Esophagus squamous epithelium (tissue), 5 donors: ENCODE measurements around the gene SVOPL. TPM values are rescaled to one million over a fixed set of nuclear protein-coding genes. Genes with fewer than 3 reads are reported as not detected.

Source experiments
- DNase-seq: peaks from one replicate; lab custom pipeline; 2025; lab: John Stamatoyannopoulos, UW
- H3K27ac ChIP-seq, 4 donors: fragments of 200-600 bp; sonication (generic); one replicate each; pipeline ENCODE4 v1.5.1; 2016 to 2019; ENCODE audit warnings: mild to moderate bottlenecking in 1 of 4
- H3K27me3 ChIP-seq, 4 donors: fragments of 200-600 bp; sonication (generic); 1 replicate in 3 of 4; 2 replicates in 1 of 4; pipeline versions ENCODE4 v1.5.1 to v1.6.0; 2017 to 2021; ENCODE audit warnings: antibody characterized with exemption in 1 of 4
- H3K36me3 ChIP-seq, 3 donors: fragments of 200-600 bp; sonication (generic); one replicate each; pipeline ENCODE4 v1.5.1; 2016 to 2019
- H3K4me1 ChIP-seq, 3 donors: fragments of 200-600 bp; sonication (generic); one replicate each; pipeline ENCODE4 v1.5.1; 2017 to 2019
- H3K4me3 ChIP-seq, 4 donors: fragments of 200-600 bp; sonication (generic); 1 replicate in 3 of 4; 2 replicates in 1 of 4; pipeline ENCODE4 v1.5.1; 2016 to 2019; ENCODE audit warnings: mild to moderate bottlenecking in 2 of 4, moderate library complexity in 1 of 4
- H3K9me3 ChIP-seq, 3 donors: fragments of 200-600 bp; sonication (generic); one replicate each; pipeline ENCODE4 v1.5.1; 2016 to 2019
- POLR2A ChIP-seq, 4 donors: fragments of 450-650 bp; IDR thresholded peaks; one replicate each; pipeline ENCODE4 v1.6.1; 2017; ENCODE audit warnings: antibody characterized with exemption in 4 of 4, mild to moderate bottlenecking in 4 of 4, moderate library complexity in 3 of 4
- WGBS, 2 donors: methylation state at CpG; one replicate each; pipeline ENCODE4 v1.1.5; 2018; 5-methylcytosine and 5-hydroxymethylcytosine counted together
- intact Hi-C: fragments of 100-400 bp; cut with DNase I; formaldehyde crosslinking; loops from one replicate; pipeline ENCODE4 v1.15.0; 2022
- total RNA-seq, 4 donors: library from RNA; depleted of rRNA; stranded (reverse); fragments of >200 nt; gene quantifications; one replicate each; pipeline ENCODE4 v1.1.0, GENCODE V29; 2016
- TF ChIP-seq, protein P1 (sequence below), 6 experiments: fragments of 450-650 bp in 4 of 6; fragments of 200-600 bp in 2 of 6; sonication (generic) in 2 of 6; IDR thresholded peaks; one replicate each; pipeline ENCODE4 v1.5.1; 2016 to 2019; ENCODE audit warnings: antibody characterized with exemption in 6 of 6, mild to moderate bottlenecking in 4 of 6, moderate library complexity in 4 of 6
- donor health status: DM: yes; HTN: yes; CAD: no.

Gene SVOPL
- total RNA-seq, 4 donors from 2014 or later: 0.18 TPM; not detected in 3

DNA sequence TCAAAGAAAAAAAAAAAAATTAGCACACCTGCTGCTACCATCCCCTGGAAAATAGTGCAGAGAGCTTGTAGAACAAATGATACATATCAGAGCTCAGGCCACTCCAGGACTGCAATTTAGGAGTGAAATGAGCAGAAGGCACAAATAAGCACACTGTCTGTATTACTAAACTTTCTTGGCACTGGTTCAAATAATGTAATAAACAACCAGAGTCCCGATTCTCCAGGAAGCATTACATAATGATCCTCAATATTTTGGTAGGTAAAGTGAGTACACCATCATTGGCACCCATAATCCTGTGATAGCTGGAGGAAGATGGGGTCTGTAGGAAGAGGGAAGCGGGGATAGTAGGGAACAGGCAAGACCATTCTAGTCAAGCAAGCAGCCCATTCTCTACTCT, 74.3 kb downstream of the SVOPL start:
- H3K9me3 ChIP-seq: no peaks in the 10 kb centered on the region
- 53 to 56% methylated on average over 2 of the region's 2 CpGs for WGBS, 2 donors
- no peaks in the 10 kb centered on the region for H3K4me1 ChIP-seq
- no peak overlapping the region for H3K27ac ChIP-seq
- no peak for DNase-seq
- TF ChIP-seq, protein P1, sequence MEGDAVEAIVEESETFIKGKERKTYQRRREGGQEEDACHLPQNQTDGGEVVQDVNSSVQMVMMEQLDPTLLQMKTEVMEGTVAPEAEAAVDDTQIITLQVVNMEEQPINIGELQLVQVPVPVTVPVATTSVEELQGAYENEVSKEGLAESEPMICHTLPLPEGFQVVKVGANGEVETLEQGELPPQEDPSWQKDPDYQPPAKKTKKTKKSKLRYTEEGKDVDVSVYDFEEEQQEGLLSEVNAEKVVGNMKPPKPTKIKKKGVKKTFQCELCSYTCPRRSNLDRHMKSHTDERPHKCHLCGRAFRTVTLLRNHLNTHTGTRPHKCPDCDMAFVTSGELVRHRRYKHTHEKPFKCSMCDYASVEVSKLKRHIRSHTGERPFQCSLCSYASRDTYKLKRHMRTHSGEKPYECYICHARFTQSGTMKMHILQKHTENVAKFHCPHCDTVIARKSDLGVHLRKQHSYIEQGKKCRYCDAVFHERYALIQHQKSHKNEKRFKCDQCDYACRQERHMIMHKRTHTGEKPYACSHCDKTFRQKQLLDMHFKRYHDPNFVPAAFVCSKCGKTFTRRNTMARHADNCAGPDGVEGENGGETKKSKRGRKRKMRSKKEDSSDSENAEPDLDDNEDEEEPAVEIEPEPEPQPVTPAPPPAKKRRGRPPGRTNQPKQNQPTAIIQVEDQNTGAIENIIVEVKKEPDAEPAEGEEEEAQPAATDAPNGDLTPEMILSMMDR (IDR thresholded peaks at IDR 0.05): no peak
- no peak for TF ChIP-seq POLR2A (IDR thresholded peaks at IDR 0.05)
- no peaks in the 10 kb centered on the region for H3K27me3 ChIP-seq
- H3K36me3 ChIP-seq: no peaks in the 10 kb centered on the region
- no peak overlapping the region for H3K4me3 ChIP-seq
- intact Hi-C loops: no loop called here

DNA sequence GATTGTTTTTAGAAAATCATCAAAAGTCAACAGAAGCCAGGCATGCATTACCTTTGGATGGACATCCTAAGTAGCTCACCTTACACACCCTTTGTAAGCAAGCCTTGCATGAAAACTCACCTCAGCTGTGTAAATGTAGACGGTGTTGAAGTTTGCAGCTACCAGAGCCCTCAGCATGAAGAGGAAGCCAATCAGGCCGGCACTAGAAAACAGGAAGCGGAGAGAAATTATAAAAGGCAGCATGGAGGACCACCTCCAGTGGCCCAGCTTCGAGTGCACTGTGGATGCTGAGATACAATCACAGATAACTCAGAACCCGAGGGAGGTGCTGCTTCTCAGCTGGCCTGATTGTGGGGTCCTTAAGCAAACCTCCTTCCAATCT, 75.3 kb downstream of the SVOPL start:
- Histone ChIP-seq H3K4me3 (no peak overlapping the region), H3K27ac (no peak overlapping the region), H3K9me3 (no peaks in the 10 kb centered on the region), H3K36me3 (no peaks in the 10 kb centered on the region), H3K4me1 (no peaks in the 10 kb centered on the region), H3K27me3 (no peaks in the 10 kb centered on the region)
- 25 to 41% methylated on average over 3 to 5 of the region's 5 CpGs for WGBS, 2 donors
- no peak for DNase-seq
- intact Hi-C loops: no loop called here
- no peak for TF ChIP-seq POLR2A (IDR thresholded peaks at IDR 0.05)
- TF ChIP-seq, protein P1 (IDR thresholded peaks at IDR 0.05): no peak

DNA sequence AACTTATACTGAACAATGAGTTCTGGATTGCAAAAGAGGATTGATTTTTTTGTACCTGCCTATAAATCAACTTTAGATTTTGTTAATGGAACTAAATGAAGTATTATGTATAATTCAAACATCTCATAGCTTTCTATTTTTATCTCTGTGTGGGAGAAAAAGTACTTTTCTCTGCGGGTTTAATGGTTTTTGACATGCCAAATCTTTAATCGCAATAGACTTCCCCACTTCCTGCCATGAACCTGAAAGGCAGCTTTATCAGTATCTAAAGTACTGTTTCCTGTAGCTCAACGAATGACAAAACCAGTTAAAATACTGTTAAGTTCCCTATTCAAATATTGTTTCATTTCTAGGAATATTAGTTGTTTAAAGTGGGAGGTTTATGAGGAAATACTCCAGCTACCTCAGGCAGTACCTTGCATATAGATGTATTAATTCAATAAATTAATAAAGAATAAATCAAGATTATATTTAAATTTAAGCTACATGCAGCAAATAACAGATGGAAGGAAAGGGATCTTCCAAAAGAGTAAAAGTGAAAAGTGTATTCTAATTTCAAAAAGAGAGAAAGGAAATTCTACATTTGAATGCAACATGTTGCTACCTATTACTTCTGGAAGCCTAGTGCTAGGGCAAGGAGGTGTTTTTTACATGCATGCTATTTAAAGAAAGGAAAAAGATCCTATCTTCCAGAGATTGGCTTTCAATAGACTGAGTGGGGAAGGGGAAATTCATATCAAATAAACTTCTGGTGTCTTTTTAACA, 75.9 kb downstream of the SVOPL start:
- Histone ChIP-seq H3K9me3 (no peaks in the 10 kb centered on the region), H3K27ac (no peak overlapping the region), H3K27me3 (no peaks in the 10 kb centered on the region), H3K36me3 (no peaks in the 10 kb centered on the region), H3K4me3 (no peak overlapping the region), H3K4me1 (no peaks in the 10 kb centered on the region)
- TF ChIP-seq, protein P1 (IDR thresholded peaks at IDR 0.05): no peak
- TF ChIP-seq POLR2A (IDR thresholded peaks at IDR 0.05): no peak
- DNase-seq: no peak
- intact Hi-C loops: no loop called here
- 17 to 21% methylated on average over 3 of the region's 3 CpGs for WGBS, 2 donors

DNA sequence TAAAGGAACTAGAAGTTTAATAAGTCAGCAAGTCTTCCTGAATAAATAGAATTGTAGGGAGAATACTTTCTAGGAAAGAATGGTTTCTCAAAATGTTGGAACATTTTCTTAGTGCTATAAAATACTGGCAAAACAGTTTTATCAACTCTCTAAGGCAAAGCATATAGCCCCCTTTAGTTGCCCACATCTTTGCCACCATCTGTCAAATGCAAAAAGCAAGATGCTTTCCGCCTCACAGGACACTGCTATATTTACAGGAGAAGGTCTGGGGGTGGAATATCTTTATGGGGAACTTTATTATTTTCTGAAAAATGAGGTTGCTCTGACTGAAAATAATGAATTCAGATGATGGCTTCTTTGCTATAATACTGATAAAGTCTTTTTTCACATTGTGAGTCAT, 78.3 kb downstream of the SVOPL start:
- H3K4me1 ChIP-seq: no peaks in the 10 kb centered on the region
- no peak for DNase-seq
- H3K27ac ChIP-seq: no peak overlapping the region
- 76 to 86% methylated on average over 1 of the region's 1 CpG for WGBS, 2 donors
- TF ChIP-seq, protein P1 (IDR thresholded peaks at IDR 0.05): no peak
- TF ChIP-seq POLR2A (IDR thresholded peaks at IDR 0.05): no peak
- intact Hi-C loops: no loop called here
- no peaks in the 10 kb centered on the region for H3K36me3 ChIP-seq
- H3K27me3 ChIP-seq: no peaks in the 10 kb centered on the region
- no peaks in the 10 kb centered on the region for H3K9me3 ChIP-seq
- no peak overlapping the region for H3K4me3 ChIP-seq

DNA sequence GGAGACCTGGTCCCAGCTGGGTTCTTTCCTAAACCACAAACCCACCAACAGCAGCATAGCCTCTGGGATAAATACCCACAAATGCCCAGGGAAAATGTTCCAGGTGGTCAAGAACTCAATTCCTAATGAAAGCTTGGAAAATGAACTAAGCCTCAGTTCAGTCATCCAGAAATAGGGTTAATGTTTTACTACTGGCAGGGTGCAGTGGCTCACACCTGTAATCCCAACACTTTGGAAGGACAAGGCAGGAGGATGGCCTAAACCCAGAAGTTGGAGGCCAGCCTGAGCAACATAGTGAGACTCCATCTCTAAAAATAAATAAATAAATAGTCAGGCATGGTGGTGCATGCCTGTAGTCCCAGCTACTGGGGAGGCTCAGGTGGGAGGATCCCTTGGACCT, 82.2 kb downstream of the SVOPL start:
- Histone ChIP-seq H3K9me3 (no peaks in the 10 kb centered on the region), H3K4me1 (no peaks in the 10 kb centered on the region), H3K27ac (no peak overlapping the region), H3K27me3 (no peaks in the 10 kb centered on the region), H3K4me3 (no peak overlapping the region), H3K36me3 (no peaks in the 10 kb centered on the region)
- intact Hi-C loops: no loop called here
- DNase-seq: no peak
- no peak for TF ChIP-seq POLR2A (IDR thresholded peaks at IDR 0.05)
- TF ChIP-seq, protein P1 (IDR thresholded peaks at IDR 0.05): no peak
